ENCODE data around the gene SCAPER.

The SCAPER gene, protein sequence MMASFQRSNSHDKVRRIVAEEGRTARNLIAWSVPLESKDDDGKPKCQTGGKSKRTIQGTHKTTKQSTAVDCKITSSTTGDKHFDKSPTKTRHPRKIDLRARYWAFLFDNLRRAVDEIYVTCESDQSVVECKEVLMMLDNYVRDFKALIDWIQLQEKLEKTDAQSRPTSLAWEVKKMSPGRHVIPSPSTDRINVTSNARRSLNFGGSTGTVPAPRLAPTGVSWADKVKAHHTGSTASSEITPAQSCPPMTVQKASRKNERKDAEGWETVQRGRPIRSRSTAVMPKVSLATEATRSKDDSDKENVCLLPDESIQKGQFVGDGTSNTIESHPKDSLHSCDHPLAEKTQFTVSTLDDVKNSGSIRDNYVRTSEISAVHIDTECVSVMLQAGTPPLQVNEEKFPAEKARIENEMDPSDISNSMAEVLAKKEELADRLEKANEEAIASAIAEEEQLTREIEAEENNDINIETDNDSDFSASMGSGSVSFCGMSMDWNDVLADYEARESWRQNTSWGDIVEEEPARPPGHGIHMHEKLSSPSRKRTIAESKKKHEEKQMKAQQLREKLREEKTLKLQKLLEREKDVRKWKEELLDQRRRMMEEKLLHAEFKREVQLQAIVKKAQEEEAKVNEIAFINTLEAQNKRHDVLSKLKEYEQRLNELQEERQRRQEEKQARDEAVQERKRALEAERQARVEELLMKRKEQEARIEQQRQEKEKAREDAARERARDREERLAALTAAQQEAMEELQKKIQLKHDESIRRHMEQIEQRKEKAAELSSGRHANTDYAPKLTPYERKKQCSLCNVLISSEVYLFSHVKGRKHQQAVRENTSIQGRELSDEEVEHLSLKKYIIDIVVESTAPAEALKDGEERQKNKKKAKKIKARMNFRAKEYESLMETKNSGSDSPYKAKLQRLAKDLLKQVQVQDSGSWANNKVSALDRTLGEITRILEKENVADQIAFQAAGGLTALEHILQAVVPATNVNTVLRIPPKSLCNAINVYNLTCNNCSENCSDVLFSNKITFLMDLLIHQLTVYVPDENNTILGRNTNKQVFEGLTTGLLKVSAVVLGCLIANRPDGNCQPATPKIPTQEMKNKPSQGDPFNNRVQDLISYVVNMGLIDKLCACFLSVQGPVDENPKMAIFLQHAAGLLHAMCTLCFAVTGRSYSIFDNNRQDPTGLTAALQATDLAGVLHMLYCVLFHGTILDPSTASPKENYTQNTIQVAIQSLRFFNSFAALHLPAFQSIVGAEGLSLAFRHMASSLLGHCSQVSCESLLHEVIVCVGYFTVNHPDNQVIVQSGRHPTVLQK (N-terminal part only)

GRCh38 chr15:76905013-76905839 lies at the start of gene SCAPER:
Gene SCAPER, minus strand, starts transcription at chr15:76905340. Its CDS starts 21,523 bp downstream, at chr15:76883817.
- in situ Hi-C loops (cut with MboI; ENCODE audit: low sequenced_read_pairs): no loop called here

- in situ Hi-C loops (cut with MboI; ENCODE audit: low sequenced_read_pairs): no loop called here
These were observed 49.6 kb upstream of the SCAPER start for GRCh38 chr15:76954744-76955143.

DNA sequence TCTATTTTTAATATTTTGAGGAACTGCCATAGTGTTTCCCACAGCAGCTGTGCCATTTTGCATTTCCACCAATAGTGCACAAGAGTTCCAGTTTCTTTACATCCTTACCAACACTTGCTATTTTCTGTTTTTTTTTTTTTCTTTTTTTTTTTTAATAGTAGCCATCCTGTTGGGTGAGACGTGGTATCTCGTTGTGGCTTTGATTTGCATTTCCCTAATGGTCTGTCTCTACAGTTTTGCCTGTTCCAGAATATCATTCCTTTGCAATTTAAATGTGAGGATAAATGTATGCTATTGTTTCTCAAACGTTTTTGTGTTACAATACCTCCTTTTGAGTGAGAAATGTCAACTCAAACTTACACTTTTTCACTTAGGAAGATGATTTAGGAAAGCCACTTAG lies 48.8 kb upstream of the SCAPER start:
- in situ Hi-C loops (cut with MboI; ENCODE audit: low sequenced_read_pairs): no loop called here

GRCh38 chr15:76951220-76951619 lies 46.1 kb upstream of the SCAPER start:
- in situ Hi-C loops (cut with MboI; ENCODE audit: low sequenced_read_pairs): no loop called here

DNA sequence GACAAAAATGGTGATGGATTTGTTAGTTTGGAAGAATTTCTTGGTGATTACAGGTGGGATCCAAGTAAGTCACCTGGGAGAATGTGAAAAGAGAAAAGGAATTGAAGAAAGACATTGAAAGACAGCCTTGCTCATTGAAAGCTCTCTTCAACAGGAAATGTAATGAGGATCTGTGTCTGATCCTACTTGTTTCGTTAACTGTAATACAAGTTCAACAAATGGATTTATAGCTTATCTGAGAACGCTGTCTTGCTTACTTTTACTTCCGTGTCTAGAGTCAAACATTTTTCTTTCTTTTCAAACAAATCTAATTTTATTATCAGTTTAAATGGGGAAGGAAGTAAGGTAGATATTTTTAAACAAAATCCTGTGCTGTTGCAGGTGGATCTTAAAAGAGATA lies 42.3 kb upstream of the SCAPER start:
- in situ Hi-C loops (cut with MboI; ENCODE audit: low sequenced_read_pairs): no loop called here

DNA sequence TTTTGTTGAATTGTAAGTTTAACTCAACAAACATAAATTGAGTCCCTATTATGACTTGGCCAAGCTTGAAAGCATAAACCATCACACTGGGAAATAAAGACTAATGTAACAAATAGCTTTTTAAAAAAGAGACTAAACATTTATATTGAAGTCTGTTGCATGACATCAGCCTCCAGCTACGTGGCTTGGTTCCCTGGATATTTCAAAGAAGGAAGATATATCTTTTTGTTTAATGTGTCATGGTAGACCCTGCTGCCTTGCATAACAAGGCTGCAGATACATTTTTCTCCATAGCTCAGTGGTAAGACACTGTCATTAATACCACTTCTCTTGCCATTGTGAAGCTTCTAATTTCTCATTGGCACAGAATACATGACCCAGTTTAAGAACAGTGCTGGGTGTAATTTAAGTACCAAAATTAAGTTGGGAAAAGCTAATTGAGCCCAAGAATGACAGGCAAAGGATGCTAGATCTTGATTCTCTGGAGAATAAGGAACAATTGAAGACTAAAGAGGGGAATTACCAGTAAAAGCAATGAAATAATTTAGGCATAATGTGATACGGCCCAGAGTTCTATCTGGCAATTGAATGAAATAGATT lies 40.5 kb upstream of the SCAPER start:
- in situ Hi-C loops (cut with MboI; ENCODE audit: low sequenced_read_pairs): no loop called here

GRCh38 chr15:76942331-76942730 lies 37.2 kb upstream of the SCAPER start:
- in situ Hi-C loops (cut with MboI; ENCODE audit: low sequenced_read_pairs): no loop called here

DNA sequence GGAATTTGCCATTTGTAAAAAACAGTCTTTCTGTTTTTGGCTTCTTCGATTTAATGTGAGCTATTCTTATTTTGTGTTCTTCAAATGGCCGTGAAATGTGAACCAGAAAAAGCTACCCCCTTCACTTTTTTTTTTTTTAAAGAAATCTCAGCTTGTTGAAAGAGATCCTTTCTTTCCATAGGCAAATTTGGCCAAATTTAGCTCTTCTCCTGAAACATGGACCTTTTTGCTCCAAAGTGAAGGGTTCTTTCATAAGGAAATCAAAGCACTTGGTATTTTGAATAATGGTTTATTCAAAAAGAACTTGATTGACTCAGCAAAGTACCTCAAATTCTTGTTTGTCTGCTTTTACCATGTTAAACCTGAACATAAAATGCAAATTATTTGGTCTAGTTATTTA lies 36.5 kb upstream of the SCAPER start:
- in situ Hi-C loops (cut with MboI; ENCODE audit: low sequenced_read_pairs): no loop called here

DNA sequence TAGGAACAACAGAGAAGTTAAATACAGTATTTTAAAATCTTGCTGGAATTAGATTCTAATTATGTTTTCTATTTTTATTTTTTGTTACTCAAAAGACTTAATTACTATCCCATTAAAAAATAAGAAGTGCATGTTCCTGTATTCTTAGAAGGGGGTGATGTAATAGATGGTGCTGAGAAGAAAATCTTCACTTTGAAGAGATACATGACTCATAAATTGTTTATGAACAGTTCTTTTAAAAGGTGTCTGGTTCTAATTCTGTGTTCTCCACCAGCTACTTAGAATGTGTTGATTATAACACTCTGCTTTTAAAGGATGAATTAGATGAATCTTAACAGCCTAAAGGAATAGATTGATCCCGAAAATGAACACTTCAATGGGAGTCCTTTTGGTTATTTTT lies 34.6 kb upstream of the SCAPER start:
- in situ Hi-C loops (cut with MboI; ENCODE audit: low sequenced_read_pairs): no loop called here

DNA sequence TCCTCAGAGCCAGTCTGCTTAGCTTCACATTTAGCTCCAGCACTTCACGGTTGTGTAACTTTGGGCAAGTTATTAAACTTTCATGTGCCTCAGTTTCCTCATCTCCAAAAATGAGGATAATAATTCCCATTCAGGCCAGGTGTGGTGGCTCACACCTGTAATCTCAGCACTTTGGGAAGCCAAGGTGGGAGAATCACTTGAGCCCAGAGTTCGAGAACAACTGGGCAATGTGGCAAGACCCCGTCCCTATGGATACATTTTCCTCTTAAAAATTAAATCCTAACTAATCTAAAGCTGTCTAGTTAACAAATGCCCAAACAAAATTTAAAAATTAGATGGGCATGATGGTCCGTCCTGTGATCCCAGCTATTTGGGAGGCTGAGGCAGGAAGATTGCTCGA lies 33.6 kb upstream of the SCAPER start:
- in situ Hi-C loops (cut with MboI; ENCODE audit: low sequenced_read_pairs): no loop called here

- in situ Hi-C loops (cut with MboI; ENCODE audit: low sequenced_read_pairs): no loop called here
These were observed 31.5 kb upstream of the SCAPER start for GRCh38 chr15:76936671-76937070.

DNA sequence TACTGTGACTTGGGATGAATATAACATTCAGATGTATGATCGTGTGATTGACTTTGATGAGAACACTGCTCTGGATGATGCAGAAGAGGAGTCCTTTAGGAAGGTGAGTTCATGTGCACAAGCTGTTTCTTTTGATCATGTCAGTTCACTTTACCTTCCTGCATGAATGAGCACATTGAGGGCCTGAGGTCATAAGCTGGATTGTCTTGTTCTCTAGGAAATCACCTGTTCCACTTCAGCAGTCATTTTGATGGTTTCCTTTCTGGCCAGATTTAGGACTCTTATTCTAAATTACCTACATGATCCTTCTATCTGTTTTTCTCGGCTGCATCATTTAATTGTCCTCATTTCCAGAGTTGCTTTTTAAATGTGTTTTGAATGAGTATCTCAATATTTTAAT lies 30.5 kb upstream of the SCAPER start:
- in situ Hi-C loops (cut with MboI; ENCODE audit: low sequenced_read_pairs): no loop called here

DNA sequence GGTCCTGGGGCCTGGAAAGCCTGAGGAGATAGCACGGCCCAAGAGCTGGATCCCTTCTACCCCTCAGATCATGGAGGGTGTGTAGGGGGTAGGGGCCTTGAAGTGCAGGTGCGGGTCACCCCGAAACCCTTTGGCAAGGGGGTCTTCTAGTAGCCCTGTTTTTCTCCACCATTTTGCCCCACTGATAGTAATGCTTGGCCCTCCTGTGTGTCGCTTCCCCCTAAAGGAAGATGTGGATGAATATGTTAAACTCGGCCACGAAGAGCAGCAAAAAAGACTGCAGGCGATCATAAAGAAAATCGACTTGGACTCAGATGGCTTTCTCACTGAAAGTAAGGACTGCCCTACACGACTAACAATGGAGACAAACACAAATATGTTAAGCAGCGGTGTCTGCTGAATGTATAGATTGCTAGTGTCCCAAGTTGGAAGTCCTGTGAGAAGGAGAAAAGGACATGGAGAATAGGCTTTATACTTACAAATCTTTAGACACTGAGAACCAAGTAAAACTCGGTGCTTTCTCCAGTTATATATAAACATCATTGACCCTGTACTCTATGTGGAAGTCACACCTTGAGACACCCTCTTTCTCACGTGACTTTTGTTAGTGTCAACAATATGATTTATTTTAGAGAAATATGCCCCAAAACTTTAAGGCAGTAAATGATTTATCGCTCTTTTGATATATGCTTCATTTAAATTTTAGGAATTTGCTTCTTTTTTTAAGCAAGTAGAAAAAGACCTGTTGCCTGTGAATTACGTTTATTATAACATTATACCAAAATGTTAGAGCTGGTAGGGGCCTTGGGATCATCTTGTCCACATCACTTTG lies 27.2 kb upstream of the SCAPER start:
- in situ Hi-C loops (cut with MboI; ENCODE audit: low sequenced_read_pairs): no loop called here

DNA sequence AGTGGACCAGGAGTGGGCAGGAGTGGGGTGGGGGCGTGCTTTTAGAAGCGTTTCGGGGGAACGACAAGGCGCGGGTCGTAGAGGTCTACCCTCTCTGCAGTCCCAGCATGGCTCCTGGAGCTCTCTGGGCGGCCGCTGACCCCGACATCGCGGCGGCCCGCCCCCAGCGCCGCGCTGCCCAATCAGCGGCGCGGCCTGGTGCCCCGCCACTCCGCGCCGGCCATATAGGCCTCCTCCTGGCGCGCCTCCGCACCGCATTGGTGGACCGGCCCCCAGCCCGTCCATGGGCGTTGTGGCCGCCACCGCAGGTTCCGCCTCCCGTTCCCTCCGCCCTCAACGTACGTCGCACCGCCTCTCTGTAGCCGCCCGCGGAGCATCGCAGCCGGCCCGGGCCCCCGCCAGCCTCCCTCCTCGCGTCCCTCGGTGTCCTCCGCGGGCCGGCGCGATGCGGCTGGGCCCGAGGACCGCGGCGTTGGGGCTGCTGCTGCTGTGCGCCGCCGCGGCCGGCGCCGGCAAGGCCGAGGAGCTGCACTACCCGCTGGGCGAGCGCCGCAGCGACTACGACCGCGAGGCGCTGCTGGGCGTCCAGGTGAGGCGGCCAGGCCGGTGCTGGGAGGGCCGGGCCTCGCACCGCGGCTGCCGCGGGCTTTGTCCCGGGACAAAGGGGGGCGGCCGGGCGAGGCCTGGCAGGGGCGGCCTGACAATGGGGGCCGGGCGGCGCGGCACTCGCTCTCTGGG lies 26.4 kb upstream of the SCAPER start, which contains the start of gene RCN2:
Gene RCN2 (plus strand): TSS at position 353 of the 738 bp plus-strand sequence. CDS start 93 bp downstream, at position 446.
- in situ Hi-C loops (cut with MboI; ENCODE audit: low sequenced_read_pairs): no loop called here

DNA sequence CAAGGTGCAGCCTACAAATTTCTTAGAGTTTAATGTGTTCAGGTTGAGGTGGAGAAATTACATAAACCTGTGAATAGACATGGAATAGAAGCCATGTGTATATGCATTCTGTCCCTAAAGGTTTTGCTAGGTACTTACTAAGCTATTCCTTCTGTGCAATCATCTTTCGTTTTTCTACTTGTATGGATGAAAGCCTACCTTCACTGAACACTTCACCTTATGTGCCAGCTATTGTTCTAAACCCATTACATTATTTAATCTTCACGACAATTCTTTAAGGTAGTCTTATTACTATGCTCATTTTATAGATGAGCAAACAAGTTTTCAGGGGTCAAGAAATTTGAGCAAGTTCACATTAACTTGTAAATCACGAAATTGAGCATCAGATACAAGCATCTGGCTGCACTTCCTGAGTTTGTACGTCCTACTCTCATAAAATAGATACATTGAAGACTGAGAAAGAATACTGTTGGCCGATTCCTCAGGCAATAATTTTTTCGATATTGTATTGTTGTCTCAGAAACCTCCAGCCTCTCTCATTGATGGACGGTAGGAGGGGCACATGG lies 25.8 kb upstream of the SCAPER start:
- in situ Hi-C loops (cut with MboI; ENCODE audit: low sequenced_read_pairs): no loop called here

GRCh38 chr15:76929011-76929760 lies 24.0 kb upstream of the SCAPER start:
- in situ Hi-C loops (cut with MboI; ENCODE audit: low sequenced_read_pairs): no loop called here

- in situ Hi-C loops (cut with MboI; ENCODE audit: low sequenced_read_pairs): no loop called here
These were observed 23.1 kb upstream of the SCAPER start for GRCh38 chr15:76928201-76928600.

Data from hTERT RPE-1 (cell line).